CD14-positive monocyte (primary cell): ENCODE data around the gene RPTOR. TPM values are rescaled to one million over a fixed set of nuclear protein-coding genes. Genes with fewer than 3 reads are reported as not detected.

Experiments used
- DNase-seq, 3 donors: peaks; one replicate each; pipeline ENCODE4 v3.0.0-alpha.2; 2011 to 2022
- H2AFZ ChIP-seq: 2 replicates; pipeline ENCODE4 v1.6.0; 2012; ENCODE audit warnings: mild to moderate bottlenecking, low read depth, low read length, inconsistent platforms; ENCODE audit not compliant: insufficient read depth, poor library complexity, severe bottlenecking
- H3K27ac ChIP-seq, 2 donors: 1 replicate in 1 of 2; 2 replicates in 1 of 2; pipeline ENCODE4 v1.5.1; 2012 to 2013; ENCODE audit warnings: low read length in 2 of 2, control low read depth in 1 of 2, inconsistent platforms in 1 of 2, low read depth in 1 of 2, mild to moderate bottlenecking in 1 of 2
- H3K27me3 ChIP-seq, 2 donors: one replicate each; pipeline versions ENCODE4 v1.6.0 to v1.6.1; 2011 to 2013; ENCODE audit warnings: low read length in 2 of 2; ENCODE audit not compliant: control insufficient read depth in 2 of 2, insufficient read depth in 2 of 2
- H3K36me3 ChIP-seq, 2 donors: replicated peaks in 1 of 2; 1 replicate in 1 of 2; 2 replicates in 1 of 2; pipeline versions ENCODE4 v1.5.1 to v1.6.1; 2012 to 2013; ENCODE audit warnings: low read length in 2 of 2, control low read depth in 1 of 2, inconsistent platforms in 1 of 2, mild to moderate bottlenecking in 1 of 2; ENCODE audit not compliant: insufficient read depth in 2 of 2, control insufficient read depth in 1 of 2
- H3K4me1 ChIP-seq, 2 donors: 1 replicate in 1 of 2; 2 replicates in 1 of 2; pipeline versions ENCODE4 v1.5.1 to v1.6.1; 2012 to 2013; ENCODE audit warnings: low read length in 2 of 2, control low read depth in 1 of 2, inconsistent platforms in 1 of 2, mild to moderate bottlenecking in 1 of 2, moderate library complexity in 1 of 2; ENCODE audit not compliant: insufficient read depth in 2 of 2, control insufficient read depth in 1 of 2
- H3K4me2 ChIP-seq: replicated peaks from 2 replicates; pipeline ENCODE3; 2012; ENCODE audit warnings: low read length, moderate library complexity, mild to moderate bottlenecking; ENCODE audit not compliant: poor library complexity, severe bottlenecking; ENCODE audit errors: extremely low read depth
- H3K4me3 ChIP-seq, 3 experiments: fragments of 200-600 bp in 1 of 3; sonication (generic) in 1 of 3; replicated peaks in 1 of 3; 1 replicate in 2 of 3; 2 replicates in 1 of 3; pipeline ENCODE4 v1.5.1; 2011 to 2013; ENCODE audit warnings: low read length in 3 of 3, mild to moderate bottlenecking in 3 of 3, control low read depth in 2 of 3, low read depth in 2 of 3, inconsistent platforms in 1 of 3, moderate library complexity in 1 of 3
- H3K79me2 ChIP-seq: 2 replicates; pipeline ENCODE4 v1.6.0; 2012; ENCODE audit warnings: mild to moderate bottlenecking, control low read depth, inconsistent platforms, low read length, moderate library complexity; ENCODE audit not compliant: insufficient read depth
- H3K9ac ChIP-seq: 2 replicates; pipeline ENCODE4 v1.6.0; 2017; ENCODE audit warnings: low read length, mild to moderate bottlenecking; ENCODE audit not compliant: insufficient read depth, poor library complexity, severe bottlenecking
- H3K9me3 ChIP-seq, 2 donors: replicated peaks in 1 of 2; 1 replicate in 1 of 2; 2 replicates in 1 of 2; pipeline versions ENCODE4 v1.5.1 to v1.6.1; 2012 to 2013; ENCODE audit warnings: low read length in 2 of 2, control low read depth in 1 of 2; ENCODE audit not compliant: control insufficient read depth in 1 of 2, insufficient read depth in 1 of 2
- H4K20me1 ChIP-seq: 2 replicates; pipeline ENCODE4 v1.6.0; 2012; ENCODE audit warnings: mild to moderate bottlenecking, low read length, control low read depth, moderate library complexity; ENCODE audit not compliant: insufficient read depth
- H3K27ac Mint-ChIP-seq, 7 donors: one replicate each; pipeline ENCODE4 v1.8.0; 2020; ENCODE audit warnings: mild to moderate bottlenecking in 7 of 7, mixed read lengths in 7 of 7, moderate library complexity in 6 of 7, inconsistent platforms in 2 of 7
- H3K27me3 Mint-ChIP-seq, 3 donors: one replicate each; pipeline ENCODE4 v1.8.0; 2021 to 2022; ENCODE audit warnings: low read depth in 3 of 3, mild to moderate bottlenecking in 3 of 3, mixed read lengths in 3 of 3, moderate library complexity in 3 of 3, inconsistent platforms in 1 of 3
- H3K36me3 Mint-ChIP-seq, 2 donors: one replicate each; pipeline ENCODE4 v1.8.0; 2020; ENCODE audit warnings: mixed read lengths in 2 of 2, inconsistent platforms in 1 of 2, mild to moderate bottlenecking in 1 of 2
- H3K4me1 Mint-ChIP-seq: one replicate; pipeline ENCODE4 v1.8.0; 2020; ENCODE audit warnings: mild to moderate bottlenecking, mixed read lengths
- H3K4me3 Mint-ChIP-seq, 2 donors: one replicate each; pipeline ENCODE4 v1.8.0; 2020; ENCODE audit warnings: mild to moderate bottlenecking in 2 of 2, mixed read lengths in 2 of 2, moderate library complexity in 1 of 2
- H3K9me3 Mint-ChIP-seq, 7 donors: one replicate each; pipeline ENCODE4 v1.8.0; 2020 to 2022; ENCODE audit warnings: mixed read lengths in 7 of 7, mild to moderate bottlenecking in 6 of 7, moderate library complexity in 6 of 7, inconsistent platforms in 2 of 7
- CTCF ChIP-seq: fragments of 200-600 bp; IDR thresholded peaks from one replicate; pipeline ENCODE4 v1.8.0; 2022; ENCODE audit warnings: antibody characterized with exemption, mild to moderate bottlenecking
- WGBS: methylation state at CpG from one replicate; pipeline ENCODE4 v1.1.5; 2013; ENCODE audit warnings: missing lambda C conversion rate; ENCODE audit not compliant: insufficient coverage; 5-methylcytosine and 5-hydroxymethylcytosine counted together
- intact Hi-C, 2 donors: fragments of 100-400 bp; cut with micrococcal nuclease; formaldehyde crosslinking; loops; one replicate each; pipeline versions ENCODE4 v1.15.0 to v1.15.1; 2023
- polyA plus RNA-seq, 3 donors: library from polyadenylated mRNA; depleted of rRNA in 1 of 3; unstranded in 2 of 3; stranded (reverse) in 1 of 3; fragments of 300-500 nt in 2 of 3; fragments of >200 nt in 1 of 3; fragmentation: Illumina TruSeq in 2 of 3; gene quantifications; 1 replicate in 2 of 3; 2 replicates in 1 of 3; pipeline ENCODE4 v1.2.3, GENCODE V29; 2012 to 2021

RPTOR gene
- polyA plus RNA-seq, 3 donors: 1.1 to 8.7 (median 2.6) TPM

- no peaks in the 10 kb centered on the region for H3K79me2 ChIP-seq
- H3K36me3 Mint-ChIP-seq: peaks cover 28 to 30% of the 10 kb centered on the region in 2 donors
- H3K9me3 Mint-ChIP-seq: peaks cover 0 to 6% (median 1%) of the 10 kb centered on the region in 7 donors
- TF ChIP-seq CTCF: no peak
- no peak overlapping the region for H2AFZ ChIP-seq
- no peaks in the 10 kb centered on the region for H4K20me1 ChIP-seq
- no peak overlapping the region for H3K9ac ChIP-seq
- DNase-seq: no peak
- H3K4me3 Mint-ChIP-seq: no peak overlapping the region
- 99% methylated on average over 15 of the region's 18 CpGs for WGBS
- H3K27ac Mint-ChIP-seq: peak overlapping the region in 2 of 7 donors; percentile 7 to 38
- no peaks in the 10 kb centered on the region for H3K27me3 ChIP-seq
- intact Hi-C loops: no loop called here
- H3K9me3 ChIP-seq: peaks cover 0 to 4% of the 10 kb centered on the region in 2 donors
- no peaks in the 10 kb centered on the region for H3K4me1 ChIP-seq
- H3K27ac ChIP-seq: no peak overlapping the region
- H3K4me1 Mint-ChIP-seq: peaks cover 6% of the 10 kb centered on the region
- H3K36me3 ChIP-seq: peaks cover 6 to 14% of the 10 kb centered on the region in 2 donors
- H3K27me3 Mint-ChIP-seq: peaks cover 0 to 3% (median 1%) of the 10 kb centered on the region in 3 donors
- no peak overlapping the region for H3K4me2 ChIP-seq
- H3K4me3 ChIP-seq: no peak overlapping the region
Observed at GRCh38 chr17:80812362-80813088, 267.9 kb downstream of the RPTOR start.

DNA sequence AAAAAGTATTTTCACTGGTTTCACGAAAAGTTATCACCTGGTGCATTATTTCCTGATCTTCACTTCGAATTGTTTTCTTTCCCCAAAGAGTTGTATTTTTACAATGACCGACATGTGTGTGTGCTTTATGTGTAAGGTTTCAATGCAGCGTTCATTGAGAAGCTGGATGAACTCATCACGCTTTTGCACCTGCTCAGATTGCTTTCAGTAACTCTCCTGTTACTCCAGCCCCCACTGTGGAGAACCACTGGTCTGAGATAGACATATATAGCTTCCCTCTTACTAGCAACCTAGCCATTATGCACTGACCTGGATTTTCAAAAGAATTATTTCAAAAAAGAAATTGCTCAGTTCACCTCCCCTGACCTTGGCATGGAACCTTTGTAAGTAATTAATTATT lies 268.7 kb downstream of the RPTOR start:
- H3K27me3 Mint-ChIP-seq: peaks cover 0 to 5% (median 1%) of the 10 kb centered on the region in 3 donors
- no peak for DNase-seq
- no peak overlapping the region for H3K27ac Mint-ChIP-seq
- Histone ChIP-seq H3K4me2 (no peak overlapping the region), H3K4me1 (peaks cover under 1 to 6% of the 10 kb centered on the region in 2 donors), H3K9ac (no peak overlapping the region), H3K9me3 (no peaks in the 10 kb centered on the region), H3K27ac (no peak overlapping the region), H4K20me1 (no peaks in the 10 kb centered on the region), H3K36me3 (peaks cover 6 to 14% of the 10 kb centered on the region in 2 donors), H3K79me2 (no peaks in the 10 kb centered on the region), H2AFZ (no peak overlapping the region), H3K4me3 (no peak overlapping the region), H3K27me3 (no peaks in the 10 kb centered on the region)
- H3K4me3 Mint-ChIP-seq: no peak overlapping the region
- H3K9me3 Mint-ChIP-seq: peaks cover 0 to 4% (median 0%) of the 10 kb centered on the region in 7 donors
- peaks cover 32 to 33% of the 10 kb centered on the region in 2 donors for H3K36me3 Mint-ChIP-seq
- H3K4me1 Mint-ChIP-seq: peaks cover 7% of the 10 kb centered on the region
- WGBS: 100% methylated on average over 1 of the region's 5 CpGs
- intact Hi-C loops: no loop called here
- no peak for TF ChIP-seq CTCF
